HG03095 (cell line): ENCODE measurements around the gene ARRDC4.
"Not testable (repeated sequence)": the region's sequence is repeated elsewhere in the genome, so short reads cannot be mapped to it uniquely, and the experiment has no call there.

Source experiments
- ATAC-seq: cut with Tn5 transposase; IDR thresholded peaks from one replicate; pipeline ENCODE4 v1.9.1; 2021; ENCODE audit warnings: moderate library complexity; ENCODE audit not compliant: unreplicated experiment

ARRDC4 gene

GRCh38 chr15:97963779-97964178 lies 3.3 kb downstream of the ARRDC4 start:
- ATAC-seq = no peak

GRCh38 chr15:97966246-97966645 lies 5.7 kb downstream of the ARRDC4 start:
- ATAC-seq = no peak

- no peak for ATAC-seq
Measured at GRCh38 chr15:97966924-97967620, 6.6 kb downstream of the ARRDC4 start.

GRCh38 chr15:97967881-97968280 lies 7.4 kb downstream of the ARRDC4 start:
- no peak for ATAC-seq

- ATAC-seq = no peak
Measured at GRCh38 chr15:97968380-97968779, 7.9 kb downstream of the ARRDC4 start.

- ATAC-seq = no peak
Measured at GRCh38 chr15:97972366-97972765, 11.9 kb downstream of the ARRDC4 start.

- no peak for ATAC-seq
Measured at GRCh38 chr15:97976129-97976528, 15.6 kb downstream of the ARRDC4 start.

- ATAC-seq = no peak
Measured at GRCh38 chr15:97976766-97977503, 16.4 kb downstream of the ARRDC4 start.

- no peak for ATAC-seq
Measured at GRCh38 chr15:97977734-97978133, 17.2 kb downstream of the ARRDC4 start.

GRCh38 chr15:97978401-97979139 lies 18.1 kb downstream of the ARRDC4 start:
- ATAC-seq = no peak

- ATAC-seq = no peak
Measured at GRCh38 chr15:97979140-97979520, 18.6 kb downstream of the ARRDC4 start.

GRCh38 chr15:97981058-97981457 lies 20.6 kb downstream of the ARRDC4 start:
- ATAC-seq = no peak

GRCh38 chr15:97981758-97982157 lies 21.3 kb downstream of the ARRDC4 start:
- ATAC-seq = no peak

- no peak for ATAC-seq
Measured at GRCh38 chr15:97984157-97984556, 23.7 kb downstream of the ARRDC4 start.

GRCh38 chr15:97985979-97986378 lies 25.5 kb downstream of the ARRDC4 start:
- ATAC-seq = not testable (repeated sequence)

GRCh38 chr15:97986781-97987180 lies 26.3 kb downstream of the ARRDC4 start:
- no peak for ATAC-seq

- ATAC-seq = no peak
Measured at GRCh38 chr15:97989299-97989698, 28.8 kb downstream of the ARRDC4 start.

- ATAC-seq = no peak
Measured at GRCh38 chr15:97991972-97992541, 31.6 kb downstream of the ARRDC4 start.

GRCh38 chr15:97992823-97993222 lies 32.3 kb downstream of the ARRDC4 start:
- ATAC-seq = no peak

GRCh38 chr15:97993310-97993738 lies 32.8 kb downstream of the ARRDC4 start:
- no peak for ATAC-seq

- ATAC-seq = no peak
Measured at GRCh38 chr15:97994236-97994635, 33.7 kb downstream of the ARRDC4 start.
